ENCODE measurements around the gene SUPT3H.
"Not testable (repeated sequence)": the region's sequence is repeated elsewhere in the genome, so short reads cannot be mapped to it uniquely, and the experiment has no call there.

The SUPT3H gene

GRCh38 chr6:44868335-44868668 lies 509.4 kb downstream of the SUPT3H start:
- no peak for DNase-seq

GRCh38 chr6:44867571-44868334 lies 510.0 kb downstream of the SUPT3H start:
- no peak for DNase-seq

- DNase-seq = not testable (repeated sequence)
Observed at GRCh38 chr6:44865184-44865583, 512.5 kb downstream of the SUPT3H start.

GRCh38 chr6:44859901-44860410 lies 517.8 kb downstream of the SUPT3H start:
- no peak for DNase-seq

GRCh38 chr6:44858998-44859397 lies 518.7 kb downstream of the SUPT3H start:
- DNase-seq = peak in 3 of 6 experiments; percentile 1 to 21 (median 5)

GRCh38 chr6:44856479-44856878 lies 521.3 kb downstream of the SUPT3H start:
- no peak for DNase-seq

- no peak for DNase-seq
Observed at GRCh38 chr6:44855562-44856411, 521.9 kb downstream of the SUPT3H start.

GRCh38 chr6:44854712-44855443 lies 522.9 kb downstream of the SUPT3H start:
- DNase-seq = no peak

GRCh38 chr6:44851176-44851575 lies 526.6 kb downstream of the SUPT3H start:
- no peak for DNase-seq

- DNase-seq = no peak
Observed at GRCh38 chr6:44850312-44850711, 527.4 kb downstream of the SUPT3H start.

GRCh38 chr6:44849806-44850205 lies 527.9 kb downstream of the SUPT3H start:
- no peak for DNase-seq

- no peak for DNase-seq
Observed at GRCh38 chr6:44843734-44844133, 534.0 kb downstream of the SUPT3H start.

GRCh38 chr6:44842616-44843015 lies 535.1 kb downstream of the SUPT3H start:
- DNase-seq = no peak

- DNase-seq = no peak
Observed at GRCh38 chr6:44841829-44842228, 535.9 kb downstream of the SUPT3H start.

GRCh38 chr6:44837741-44838140 lies 540.0 kb downstream of the SUPT3H start:
- no peak for DNase-seq

- no peak for DNase-seq
Observed at GRCh38 chr6:44837255-44837654, 540.5 kb downstream of the SUPT3H start.

- no peak for DNase-seq
Observed at GRCh38 chr6:44833248-44833647, 544.5 kb downstream of the SUPT3H start.

GRCh38 chr6:44831002-44831610 lies 546.6 kb downstream of the SUPT3H start:
- DNase-seq = no peak

GRCh38 chr6:44829836-44830235 lies 547.9 kb downstream of the SUPT3H start:
- no peak for DNase-seq

- peak in 1 of 6 experiments; percentile 8 for DNase-seq
Observed at GRCh38 chr6:44828780-44829179, 549.0 kb downstream of the SUPT3H start.

- DNase-seq = no peak
Observed at GRCh38 chr6:44826025-44826676, 551.6 kb downstream of the SUPT3H start.

- no peak for DNase-seq
Observed at GRCh38 chr6:44825273-44825672, 552.5 kb downstream of the SUPT3H start.
